Sigmoid colon (tissue), 7 donors: ENCODE results near the gene GLYAT. TPM values are rescaled to one million over a fixed set of nuclear protein-coding genes. Genes with fewer than 3 reads are reported as not detected.

ENCODE experiments used
- DNase-seq: peaks from one replicate; pipeline ENCODE4 v3.0.0-alpha.2; 2019
- H3K27ac ChIP-seq, 4 donors: fragments of 200-600 bp; sonication (generic); one replicate each; pipeline ENCODE4 v1.5.1; 2016 to 2019; ENCODE audit warnings: mild to moderate bottlenecking in 1 of 4
- H3K27me3 ChIP-seq, 3 donors: fragments of 200-600 bp; sonication (generic); one replicate each; pipeline ENCODE4 v1.5.1; 2019; ENCODE audit warnings: mild to moderate bottlenecking in 1 of 3
- H3K36me3 ChIP-seq, 4 donors: fragments of 200-600 bp; sonication (generic); one replicate each; pipeline ENCODE4 v1.5.1; 2016 to 2019
- H3K4me1 ChIP-seq, 4 donors: fragments of 200-600 bp; sonication (generic); one replicate each; pipeline ENCODE4 v1.5.1; 2017 to 2019
- H3K4me3 ChIP-seq, 4 donors: fragments of 200-600 bp; sonication (generic); one replicate each; pipeline ENCODE4 v1.5.1; 2017 to 2019; ENCODE audit warnings: mild to moderate bottlenecking in 2 of 4, moderate library complexity in 1 of 4
- H3K9me3 ChIP-seq, 4 donors: fragments of 200-600 bp in 3 of 4; sonication (generic) in 3 of 4; one replicate each; pipeline versions ENCODE4 v1.5.1 to v1.6.1; 2013 to 2019
- CTCF ChIP-seq, 4 experiments: fragments of 450-650 bp in 3 of 4; fragments of 200-600 bp in 1 of 4; IDR thresholded peaks; one replicate each; pipeline ENCODE4 v1.5.1; 2016 to 2019; ENCODE audit warnings: antibody characterized with exemption in 4 of 4, mild to moderate bottlenecking in 3 of 4, moderate library complexity in 2 of 4
- EP300 ChIP-seq, 4 donors: sonication (generic); formaldehyde crosslinking; IDR thresholded peaks; one replicate each; pipeline ENCODE4 v1.6.1; 2017; ENCODE audit warnings: antibody characterized with exemption in 4 of 4
- POLR2A ChIP-seq, 2 donors: fragments of 450-650 bp; IDR thresholded peaks; one replicate each; pipeline ENCODE4 v1.6.1; 2016; ENCODE audit warnings: antibody characterized with exemption in 2 of 2, mild to moderate bottlenecking in 2 of 2, moderate library complexity in 2 of 2
- POLR2AphosphoS5 ChIP-seq, 4 donors: sonication (generic); formaldehyde crosslinking; IDR thresholded peaks; one replicate each; pipeline ENCODE4 v1.6.1; 2017; ENCODE audit warnings: antibody characterized with exemption in 4 of 4
- WGBS, 2 donors: extraction: QIAGEN DNeasy Blood & Tissue Kit; methylation state at CpG; one replicate each; pipeline ENCODE4 v1.1.7; 2013; 5-methylcytosine and 5-hydroxymethylcytosine counted together
- intact Hi-C: fragments of 100-400 bp; cut with DNase I; formaldehyde crosslinking; loops from one replicate; pipeline ENCODE4 v1.15.1; 2023
- polyA plus RNA-seq, 3 donors: library from polyadenylated mRNA; stranded (reverse); fragments of 200-250 nt; gene quantifications; one replicate each; pipeline ENCODE4 v1.2.3, GENCODE V29; 2013
- total RNA-seq, 4 donors: library from RNA; depleted of rRNA; stranded (reverse); fragments of >200 nt; gene quantifications; one replicate each; pipeline ENCODE4 v1.1.0, GENCODE V29; 2016
- donor health status: healthy with polysubstance abuse.
- donor health status: Bipolar disorder and iron deficiency.
- donor health status: healthy.

Gene GLYAT
- total and polyA plus RNA-seq, 7 donors = 0.16 TPM; not detected in 6

DNA sequence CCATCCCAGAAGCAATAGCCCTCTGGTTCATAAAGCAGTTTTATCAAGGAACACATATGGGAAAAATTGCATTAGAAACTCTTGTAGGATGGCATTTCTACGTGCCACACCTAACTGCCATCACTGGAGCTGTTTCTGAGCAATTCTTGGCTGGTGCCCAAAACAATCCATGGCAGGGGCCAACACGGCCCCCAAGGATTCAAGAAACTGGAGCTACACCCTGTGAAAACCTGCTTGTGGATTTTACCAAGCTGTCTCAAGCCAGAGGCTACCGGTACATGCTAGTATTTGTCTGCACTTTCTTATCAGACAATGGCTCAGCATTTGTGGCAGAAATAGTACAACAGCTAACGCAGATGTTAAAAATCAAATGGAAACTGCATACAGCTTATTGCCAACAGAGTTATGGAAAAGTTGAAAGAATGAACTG lies 42.4 kb upstream of the GLYAT start:
- H3K9me3 ChIP-seq = no peaks in the 10 kb centered on the region
- WGBS, 2 donors = 46 to 74% methylated on average over 4 of the region's 4 CpGs
- no peak overlapping the region for H3K27ac ChIP-seq
- DNase-seq = no peak
- H3K27me3 ChIP-seq = no peaks in the 10 kb centered on the region
- intact Hi-C loops = no loop called here
- no peak overlapping the region for H3K4me3 ChIP-seq
- TF ChIP-seq POLR2AphosphoS5 (IDR thresholded peaks at IDR 0.05) (no peak), POLR2A (IDR thresholded peaks at IDR 0.05) (no peak), EP300 (IDR thresholded peaks at IDR 0.05) (no peak), CTCF (IDR thresholded peaks at IDR 0.05) (no peak)
- no peaks in the 10 kb centered on the region for H3K36me3 ChIP-seq
- H3K4me1 ChIP-seq = no peaks in the 10 kb centered on the region

DNA sequence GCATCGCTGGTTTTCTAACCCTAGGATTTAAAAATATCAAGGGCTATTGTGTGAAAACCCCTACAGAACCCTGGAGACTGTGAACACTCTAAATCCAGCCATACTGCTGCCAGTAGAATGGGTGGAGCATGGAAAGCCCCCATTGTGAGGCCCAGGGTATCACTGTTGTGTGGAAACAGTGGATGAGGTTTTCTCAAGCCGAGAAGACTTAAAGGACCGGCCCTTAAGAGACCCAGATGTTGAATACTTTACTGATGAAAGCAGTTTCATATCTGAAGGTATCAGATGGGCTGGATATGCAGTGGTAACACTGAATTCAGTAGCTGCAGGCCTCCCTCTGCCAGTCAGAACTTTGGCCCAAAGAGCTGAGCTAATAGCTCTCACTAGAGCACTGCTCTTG lies 41.6 kb upstream of the GLYAT start:
- H3K4me3 ChIP-seq = no peak overlapping the region
- no peaks in the 10 kb centered on the region for H3K4me1 ChIP-seq
- no peak overlapping the region for H3K27ac ChIP-seq
- H3K27me3 ChIP-seq = no peaks in the 10 kb centered on the region
- no peak for DNase-seq
- TF ChIP-seq CTCF (IDR thresholded peaks at IDR 0.05) (no peak), EP300 (IDR thresholded peaks at IDR 0.05) (no peak), POLR2AphosphoS5 (IDR thresholded peaks at IDR 0.05) (no peak), POLR2A (IDR thresholded peaks at IDR 0.05) (no peak)
- H3K9me3 ChIP-seq = no peaks in the 10 kb centered on the region
- H3K36me3 ChIP-seq = no peaks in the 10 kb centered on the region
- intact Hi-C loops = no loop called here
- WGBS, 2 donors = 74 to 91% methylated on average over 3 of the region's 3 CpGs

DNA sequence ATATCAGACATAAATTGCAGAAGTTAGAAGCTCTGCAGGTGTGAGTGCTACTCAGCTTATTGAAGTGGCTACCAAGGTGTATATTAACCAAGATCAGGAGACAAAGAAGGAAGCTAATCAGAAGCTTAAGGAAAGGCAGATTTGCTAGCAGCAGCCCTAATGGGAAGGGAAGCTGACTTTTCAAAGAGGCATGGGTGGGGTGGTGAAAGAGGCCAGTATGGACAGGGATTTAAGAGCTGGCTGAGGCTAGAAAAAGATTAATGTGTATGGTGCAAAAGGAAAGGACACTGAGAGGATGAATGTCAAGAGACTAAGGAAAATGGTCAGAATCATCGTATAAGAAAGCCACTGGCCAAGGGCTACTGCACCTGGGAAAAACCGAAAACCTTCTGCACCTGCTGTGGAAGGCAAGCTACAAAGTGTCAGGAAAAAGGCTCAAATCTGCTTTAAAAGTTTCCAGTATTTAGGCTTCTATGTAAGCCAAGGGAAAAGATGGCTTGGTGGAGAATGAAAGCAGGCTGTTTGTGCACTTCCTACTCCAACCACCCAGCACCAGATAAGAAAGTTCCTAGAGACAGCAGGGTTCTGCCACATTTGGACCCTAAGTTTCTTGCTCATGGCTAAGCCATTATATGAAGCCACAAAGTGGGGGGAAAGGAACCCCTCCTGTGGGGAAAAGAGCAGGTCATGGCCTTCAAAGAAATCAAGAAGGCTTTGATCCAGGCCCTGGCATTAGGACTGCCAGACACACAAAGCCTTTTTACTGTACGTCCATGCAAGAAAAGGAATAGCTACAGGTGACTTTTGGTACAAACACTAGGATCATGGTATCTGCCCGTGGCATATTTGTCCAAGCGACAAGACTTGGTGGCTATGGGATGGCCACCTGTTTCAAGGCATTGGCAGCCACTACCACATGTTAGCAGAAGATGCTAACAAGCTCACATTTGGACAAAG lies 40.9 kb upstream of the GLYAT start:
- intact Hi-C loops = no loop called here
- no peak for TF ChIP-seq POLR2AphosphoS5 (IDR thresholded peaks at IDR 0.05)
- no peak for TF ChIP-seq EP300 (IDR thresholded peaks at IDR 0.05)
- no peak for TF ChIP-seq CTCF (IDR thresholded peaks at IDR 0.05)
- no peak for TF ChIP-seq POLR2A (IDR thresholded peaks at IDR 0.05)
- H3K9me3 ChIP-seq = no peaks in the 10 kb centered on the region
- H3K4me1 ChIP-seq = no peaks in the 10 kb centered on the region
- no peak for DNase-seq
- WGBS, 2 donors = 95 to 96% methylated on average over 5 of the region's 5 CpGs
- no peaks in the 10 kb centered on the region for H3K36me3 ChIP-seq
- H3K27ac ChIP-seq = no peak overlapping the region
- no peaks in the 10 kb centered on the region for H3K27me3 ChIP-seq
- no peak overlapping the region for H3K4me3 ChIP-seq

DNA sequence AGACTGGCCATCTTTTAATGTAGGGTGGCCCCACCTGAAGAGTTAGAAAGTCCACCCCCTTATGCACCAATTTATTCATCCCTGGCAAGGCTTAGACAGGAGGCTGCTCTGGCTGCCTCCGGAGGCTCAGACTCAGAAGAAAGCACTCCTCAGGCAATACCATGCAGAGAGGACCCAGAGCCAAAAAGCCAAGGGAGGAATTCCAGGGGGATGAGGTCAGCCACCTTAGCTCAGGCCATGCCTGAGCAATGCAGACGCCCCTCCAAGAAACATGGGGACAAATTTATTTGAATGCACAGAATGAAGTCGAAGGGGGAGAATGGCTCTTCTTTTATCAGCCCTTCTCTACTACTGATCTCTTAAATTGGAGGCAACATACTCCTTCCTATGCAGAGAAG lies 39.7 kb upstream of the GLYAT start:
- no peak for DNase-seq
- Histone ChIP-seq H3K4me3 (no peak overlapping the region), H3K27me3 (no peaks in the 10 kb centered on the region), H3K4me1 (no peaks in the 10 kb centered on the region), H3K27ac (no peak overlapping the region), H3K9me3 (no peaks in the 10 kb centered on the region), H3K36me3 (no peaks in the 10 kb centered on the region)
- intact Hi-C loops = no loop called here
- WGBS, 2 donors = 81 to 90% methylated on average over 3 of the region's 3 CpGs
- TF ChIP-seq EP300 (IDR thresholded peaks at IDR 0.05) (no peak), CTCF (IDR thresholded peaks at IDR 0.05) (no peak), POLR2AphosphoS5 (IDR thresholded peaks at IDR 0.05) (no peak), POLR2A (IDR thresholded peaks at IDR 0.05) (no peak)
